HepG2 (cell line): Measurements from ENCODE around the gene RAN. TPM values are rescaled to one million over a fixed set of nuclear protein-coding genes. Genes with fewer than 3 reads are reported as not detected.
A peak's percentile ranks its signal among the peaks of the same experiment; 100 is the strongest.

Experiments
- BRF2 ChIP-seq: sonication (generic); formaldehyde crosslinking; IDR thresholded peaks from 2 replicates; pipeline ENCODE4 v1.8.1; 2022; ENCODE audit warnings: mild to moderate bottlenecking, missing genetic modification reagents
- FOXK1 ChIP-seq: sonication (generic); formaldehyde crosslinking; IDR thresholded peaks from 2 replicates; pipeline ENCODE4 v1.4.0; 2020; ENCODE audit warnings: low read depth, missing genetic modification reagents, borderline replicate concordance
- HNRNPK ChIP-seq: fragments of 200-400 bp; formaldehyde crosslinking; IDR thresholded peaks from 2 replicates; pipeline ENCODE4 v1.6.1; 2018; ENCODE audit warnings: low read length, low read depth, moderate library complexity, mild to moderate bottlenecking; ENCODE audit not compliant: poor library complexity, severe bottlenecking
- HOXA5 ChIP-seq: sonication (generic); formaldehyde crosslinking; IDR thresholded peaks from 2 replicates; pipeline ENCODE4 v1.4.0; 2020; ENCODE audit warnings: missing genetic modification reagents
- MEF2D ChIP-seq: sonication (generic); formaldehyde crosslinking; IDR thresholded peaks from 2 replicates; pipeline ENCODE4 v1.5.1; 2020; ENCODE audit warnings: mild to moderate bottlenecking, missing genetic modification reagents
- MTA1 ChIP-seq: sonication (generic); formaldehyde crosslinking; IDR thresholded peaks from 2 replicates; pipeline ENCODE4 v1.4.0; 2020; ENCODE audit warnings: missing genetic modification reagents, mild to moderate bottlenecking, borderline replicate concordance
- NR2F6 ChIP-seq, 2 experiments: IDR thresholded peaks; 2 replicates each; pipeline ENCODE4 v1.6.1; 2016; ENCODE audit warnings: antibody characterized with exemption in 1 of 2, mild to moderate bottlenecking in 1 of 2
- PITX1 ChIP-seq: sonication (generic); formaldehyde crosslinking; IDR thresholded peaks from 2 replicates; pipeline ENCODE4 v1.5.1; 2020; ENCODE audit warnings: mild to moderate bottlenecking, missing genetic modification reagents
- SALL1 ChIP-seq: sonication (generic); formaldehyde crosslinking; IDR thresholded peaks from 2 replicates; pipeline ENCODE4 v1.8.0; 2022; ENCODE audit warnings: mild to moderate bottlenecking, missing genetic modification reagents
- TOPORS ChIP-seq: sonication (generic); formaldehyde crosslinking; IDR thresholded peaks from 2 replicates; pipeline ENCODE4 v1.8.0; 2023; ENCODE audit warnings: mild to moderate bottlenecking, missing genetic modification reagents
- ZBTB1 ChIP-seq: sonication (generic); formaldehyde crosslinking; IDR thresholded peaks from 2 replicates; pipeline ENCODE4 v1.4.0; 2020; ENCODE audit warnings: missing genetic modification reagents, borderline replicate concordance
- ZMYM4 ChIP-seq: sonication (generic); formaldehyde crosslinking; IDR thresholded peaks from 2 replicates; pipeline ENCODE4 v1.8.1; 2023; ENCODE audit warnings: mild to moderate bottlenecking, missing genetic modification reagents
- ZNF136 ChIP-seq: sonication (generic); formaldehyde crosslinking; IDR thresholded peaks from 2 replicates; pipeline ENCODE4 v1.8.1; 2022; ENCODE audit warnings: low read depth, mild to moderate bottlenecking, moderate library complexity, missing genetic modification reagents
- ZNF337 ChIP-seq: sonication (generic); formaldehyde crosslinking; IDR thresholded peaks from 2 replicates; pipeline ENCODE4 v1.5.1; 2020; ENCODE audit warnings: missing genetic modification reagents, low read depth, mild to moderate bottlenecking, borderline replicate concordance
- ZNF33A ChIP-seq: sonication (generic); formaldehyde crosslinking; IDR thresholded peaks from 2 replicates; pipeline ENCODE4 v1.5.1; 2020; ENCODE audit warnings: missing genetic modification reagents, mild to moderate bottlenecking, moderate library complexity, borderline replicate concordance
- ZNF343 ChIP-seq: sonication (generic); formaldehyde crosslinking; IDR thresholded peaks from 2 replicates; pipeline ENCODE4 v1.4.0; 2020; ENCODE audit warnings: mild to moderate bottlenecking, missing genetic modification reagents
- ZNF619 ChIP-seq: sonication (generic); formaldehyde crosslinking; IDR thresholded peaks from 2 replicates; pipeline ENCODE4 v1.4.0; 2020; ENCODE audit warnings: mild to moderate bottlenecking, missing genetic modification reagents
- ZNF672 ChIP-seq: sonication (generic); formaldehyde crosslinking; IDR thresholded peaks from 2 replicates; pipeline ENCODE4 v1.8.1; 2022; ENCODE audit warnings: missing genetic modification reagents
- ZNF713 ChIP-seq: sonication (generic); formaldehyde crosslinking; IDR thresholded peaks from 2 replicates; pipeline ENCODE4 v1.4.0; 2020; ENCODE audit warnings: mild to moderate bottlenecking, missing genetic modification reagents
- ZNF768 ChIP-seq: sonication (generic); formaldehyde crosslinking; IDR thresholded peaks from 2 replicates; pipeline ENCODE4 v1.4.0; 2020; ENCODE audit warnings: missing genetic modification reagents
- ZNF782 ChIP-seq: sonication (generic); formaldehyde crosslinking; IDR thresholded peaks from 2 replicates; pipeline ENCODE4 v1.4.0; 2020; ENCODE audit warnings: missing genetic modification reagents, mild to moderate bottlenecking, borderline replicate concordance
- ZZZ3 ChIP-seq: sonication (generic); formaldehyde crosslinking; IDR thresholded peaks from 2 replicates; pipeline ENCODE4 v1.4.0; 2020; ENCODE audit warnings: missing genetic modification reagents, mild to moderate bottlenecking, borderline replicate concordance
- polyA plus RNA-seq, 8 experiments: library from polyadenylated mRNA; depleted of rRNA in 3 of 8; stranded (reverse) in 7 of 8; unstranded in 1 of 8; fragments of >200 nt; fragmentation: Illumina TruSeq in 4 of 8; extraction: Trizol in 4 of 8; gene quantifications; 2 replicates each; pipeline versions ENCODE4 v1.2.1 to v1.2.3, GENCODE V29; 2011 to 2016; ENCODE audit warnings: low read depth in 4 of 8, missing spikeins in 1 of 8, mixed read lengths in 1 of 8; ENCODE audit not compliant: insufficient read depth in 1 of 8
- total RNA-seq, 5 experiments: library from RNA; depleted of rRNA; stranded (reverse); fragments of >200 nt; fragmentation: Illumina TruSeq; extraction: Trizol; gene quantifications; 2 replicates each; pipeline ENCODE4 v1.2.3, GENCODE V29; 2016; ENCODE audit warnings: low read depth in 1 of 5
- TF ChIP-seq, protein P1 (sequence below): IDR thresholded peaks from 2 replicates; pipeline ENCODE4 v1.6.1; 2016; ENCODE audit warnings: missing compliant biosample characterization, missing genetic modification reagents, borderline replicate concordance
- TF ChIP-seq, protein P2 (sequence below): fragments of 450-650 bp; IDR thresholded peaks from 2 replicates; pipeline ENCODE4 v1.6.1; 2016

The RAN gene
- total and polyA plus RNA-seq, 2 of the 13 experiments (the other 11 are each of a cell fraction or from before 2014, with no cell fraction given), result 1,335 to 1,630 TPM

DNA sequence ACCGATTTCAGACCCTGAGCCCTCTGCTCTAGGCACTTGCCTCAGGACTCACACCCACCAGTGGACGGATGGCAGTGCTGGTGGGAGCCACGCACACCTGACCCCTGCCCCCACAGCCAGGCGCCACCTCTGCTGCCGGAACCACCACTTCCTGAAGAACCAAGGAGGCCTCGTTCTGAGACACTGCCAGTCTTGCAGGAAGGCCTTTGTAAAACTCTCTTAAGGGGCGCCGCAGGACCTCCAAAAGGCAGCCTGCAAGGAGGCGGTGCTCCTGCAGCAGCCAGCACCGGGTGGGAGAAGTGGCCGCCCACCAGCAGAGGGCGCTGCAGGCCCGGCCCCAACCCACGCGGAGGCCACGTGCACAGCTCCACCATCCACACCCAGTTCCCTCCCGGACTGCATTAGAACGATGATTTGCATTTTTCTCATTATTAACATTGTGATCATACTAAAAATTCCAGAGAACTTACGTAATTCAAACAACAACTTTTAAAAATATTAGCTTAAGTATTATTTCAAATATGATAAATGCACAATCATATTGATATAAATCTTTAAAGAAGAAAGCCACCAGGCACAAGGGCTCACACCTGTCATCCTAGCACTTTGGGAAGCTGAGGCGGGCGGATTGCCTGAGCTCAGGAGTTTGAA, 45.6 kb upstream of the RAN start (continued):
- TF ChIP-seq, protein P1, sequence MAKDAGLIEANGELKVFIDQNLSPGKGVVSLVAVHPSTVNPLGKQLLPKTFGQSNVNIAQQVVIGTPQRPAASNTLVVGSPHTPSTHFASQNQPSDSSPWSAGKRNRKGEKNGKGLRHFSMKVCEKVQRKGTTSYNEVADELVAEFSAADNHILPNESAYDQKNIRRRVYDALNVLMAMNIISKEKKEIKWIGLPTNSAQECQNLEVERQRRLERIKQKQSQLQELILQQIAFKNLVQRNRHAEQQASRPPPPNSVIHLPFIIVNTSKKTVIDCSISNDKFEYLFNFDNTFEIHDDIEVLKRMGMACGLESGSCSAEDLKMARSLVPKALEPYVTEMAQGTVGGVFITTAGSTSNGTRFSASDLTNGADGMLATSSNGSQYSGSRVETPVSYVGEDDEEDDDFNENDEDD, result peak; percentile 90
- TF ChIP-seq ZNF619 (CRISPR knock-in tag), result no peak
- TF ChIP-seq ZNF672 (CRISPR knock-in tag), result no peak
- TF ChIP-seq ZMYM4 (CRISPR knock-in tag), result peak; percentile 84
- no peak for TF ChIP-seq ZNF337 (CRISPR knock-in tag)
- no peak for TF ChIP-seq ZNF713
- peak; percentile 42; the same call in 1 of the 2 replicates for TF ChIP-seq PITX1 (CRISPR knock-in tag)
- peak; percentile 71 for TF ChIP-seq SALL1
- peak; percentile 46; the same call in 1 of the 2 replicates for TF ChIP-seq FOXK1 (CRISPR knock-in tag)
- TF ChIP-seq ZZZ3 (CRISPR knock-in tag), result no peak
- no peak for TF ChIP-seq TOPORS
- no peak for TF ChIP-seq BRF2 (CRISPR knock-in tag)
- TF ChIP-seq MEF2D (CRISPR knock-in tag), result 0 out of 2 replicates have a peak, but pooled peaks have one; percentile 22
- TF ChIP-seq ZNF33A (CRISPR knock-in tag), result no peak
- peak; percentile 43; the same call in 1 of the 2 replicates for TF ChIP-seq ZNF768 (CRISPR knock-in tag)
- peak; percentile 59; the same call in 1 of the 2 replicates for TF ChIP-seq MTA1
- TF ChIP-seq, protein P2, sequence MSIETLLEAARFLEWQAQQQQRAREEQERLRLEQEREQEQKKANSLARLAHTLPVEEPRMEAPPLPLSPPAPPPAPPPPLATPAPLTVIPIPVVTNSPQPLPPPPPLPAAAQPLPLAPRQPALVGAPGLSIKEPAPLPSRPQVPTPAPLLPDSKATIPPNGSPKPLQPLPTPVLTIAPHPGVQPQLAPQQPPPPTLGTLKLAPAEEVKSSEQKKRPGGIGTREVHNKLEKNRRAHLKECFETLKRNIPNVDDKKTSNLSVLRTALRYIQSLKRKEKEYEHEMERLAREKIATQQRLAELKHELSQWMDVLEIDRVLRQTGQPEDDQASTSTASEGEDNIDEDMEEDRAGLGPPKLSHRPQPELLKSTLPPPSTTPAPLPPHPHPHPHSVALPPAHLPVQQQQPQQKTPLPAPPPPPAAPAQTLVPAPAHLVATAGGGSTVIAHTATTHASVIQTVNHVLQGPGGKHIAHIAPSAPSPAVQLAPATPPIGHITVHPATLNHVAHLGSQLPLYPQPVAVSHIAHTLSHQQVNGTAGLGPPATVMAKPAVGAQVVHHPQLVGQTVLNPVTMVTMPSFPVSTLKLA, result peak; percentile 58
- TF ChIP-seq HOXA5 (CRISPR knock-in tag), result no peak
- no peak for TF ChIP-seq HNRNPK
- TF ChIP-seq NR2F6 (IDR thresholded peaks at IDR 0.05), result no peak
- TF ChIP-seq NR2F6 (CRISPR knock-in tag; IDR thresholded peaks at IDR 0.05), result no peak; the same call in 1 of the 2 replicates
- TF ChIP-seq ZNF136 (CRISPR knock-in tag), result no peak
- TF ChIP-seq ZNF343 (CRISPR knock-in tag), result no peak
- no peak for TF ChIP-seq ZBTB1 (CRISPR knock-in tag)
- TF ChIP-seq ZNF782 (CRISPR knock-in tag), result no peak
